ES-I3 (cell line): ENCODE measurements around the gene HOXB4.
A peak's percentile ranks its signal among the peaks of the same experiment; 100 is the strongest.

Experiments used
- H3K36me3 ChIP-seq: 2 replicates; pipeline ENCODE4 v1.6.1; 2013; ENCODE audit warnings: mild to moderate bottlenecking, low read length, control low read depth, moderate library complexity; ENCODE audit not compliant: insufficient read depth
- H3K4me1 ChIP-seq: 2 replicates; pipeline ENCODE4 v1.6.1; 2013; ENCODE audit warnings: mild to moderate bottlenecking, control low read depth, low read length; ENCODE audit not compliant: insufficient read depth
- H3K9ac ChIP-seq: 2 replicates; pipeline ENCODE4 v1.6.1; 2013; ENCODE audit warnings: low read depth, mild to moderate bottlenecking, low read length, moderate library complexity
- H3K9me3 ChIP-seq: 2 replicates; pipeline ENCODE4 v1.6.1; 2013; ENCODE audit warnings: mild to moderate bottlenecking, low read length, moderate library complexity; ENCODE audit not compliant: control insufficient read depth, insufficient read depth

Gene HOXB4

GRCh38 chr17:48569674-48570324, 8.4 kb downstream of the HOXB4 start:
- H3K9me3 ChIP-seq = no peaks in the 10 kb centered on the region; the same call in none of the 2 replicates
- H3K4me1 ChIP-seq = peaks cover 28% of the 10 kb centered on the region
- H3K9ac ChIP-seq = no peak overlapping the region
- no peaks in the 10 kb centered on the region for H3K36me3 ChIP-seq

- Histone ChIP-seq H3K36me3 (no peaks in the 10 kb centered on the region), H3K9me3 (no peaks in the 10 kb centered on the region; the same call in none of the 2 replicates), H3K9ac (no peak overlapping the region), H3K4me1 (peaks cover 25% of the 10 kb centered on the region)
Measured at GRCh38 chr17:48569240-48569582, 8.9 kb downstream of the HOXB4 start.

- H3K9me3 ChIP-seq = no peaks in the 10 kb centered on the region; the same call in none of the 2 replicates
- H3K4me1 ChIP-seq = peaks cover 21% of the 10 kb centered on the region
- H3K9ac ChIP-seq = no peak overlapping the region; the same call in 1 of the 2 replicates
- no peaks in the 10 kb centered on the region for H3K36me3 ChIP-seq
Measured at GRCh38 chr17:48568499-48569239, 9.5 kb downstream of the HOXB4 start.

- Histone ChIP-seq H3K4me1 (peaks cover 21% of the 10 kb centered on the region), H3K36me3 (no peaks in the 10 kb centered on the region), H3K9ac (no peak overlapping the region), H3K9me3 (no peaks in the 10 kb centered on the region; the same call in none of the 2 replicates)
Measured at GRCh38 chr17:48567646-48568354, 10.3 kb downstream of the HOXB4 start.

- Histone ChIP-seq H3K4me1 (peaks cover 21% of the 10 kb centered on the region), H3K9ac (no peak overlapping the region), H3K9me3 (no peaks in the 10 kb centered on the region; the same call in none of the 2 replicates), H3K36me3 (no peaks in the 10 kb centered on the region)
Measured at GRCh38 chr17:48567209-48567608, 10.9 kb downstream of the HOXB4 start.

- Histone ChIP-seq H3K9ac (no peak overlapping the region), H3K4me1 (peaks cover 21% of the 10 kb centered on the region), H3K36me3 (no peaks in the 10 kb centered on the region), H3K9me3 (no peaks in the 10 kb centered on the region; the same call in none of the 2 replicates)
Measured at GRCh38 chr17:48566717-48567116, 11.4 kb downstream of the HOXB4 start.

- peaks cover 21% of the 10 kb centered on the region for H3K4me1 ChIP-seq
- no peaks in the 10 kb centered on the region; the same call in none of the 2 replicates for H3K9me3 ChIP-seq
- no peaks in the 10 kb centered on the region for H3K36me3 ChIP-seq
- H3K9ac ChIP-seq = no peak overlapping the region
Measured at GRCh38 chr17:48565925-48566710, 12.0 kb downstream of the HOXB4 start.

GRCh38 chr17:48565022-48565554, 13.1 kb downstream of the HOXB4 start:
- Histone ChIP-seq H3K36me3 (no peaks in the 10 kb centered on the region), H3K4me1 (peaks cover 11% of the 10 kb centered on the region)

GRCh38 chr17:48564188-48565021, 13.7 kb downstream of the HOXB4 start:
- Histone ChIP-seq H3K9ac (peak overlapping the region; percentile 11; the same call in 1 of the 2 replicates), H3K4me1 (peaks cover 13% of the 10 kb centered on the region), H3K36me3 (no peaks in the 10 kb centered on the region), H3K9me3 (no peaks in the 10 kb centered on the region; the same call in none of the 2 replicates)

More at GRCh38 chr17:48565022-48565554, 13.1 kb downstream of the HOXB4 start:
- H3K9me3 ChIP-seq = no peaks in the 10 kb centered on the region; the same call in none of the 2 replicates
- H3K9ac ChIP-seq = peak overlapping the region; percentile 11; the same call in 1 of the 2 replicates

GRCh38 chr17:48563867-48564187, 14.3 kb downstream of the HOXB4 start:
- Histone ChIP-seq H3K9me3 (no peaks in the 10 kb centered on the region; the same call in none of the 2 replicates), H3K36me3 (no peaks in the 10 kb centered on the region), H3K4me1 (peaks cover 15% of the 10 kb centered on the region), H3K9ac (no peak overlapping the region)

- H3K9ac ChIP-seq = no peak overlapping the region
- H3K9me3 ChIP-seq = no peaks in the 10 kb centered on the region; the same call in none of the 2 replicates
- peaks cover 15% of the 10 kb centered on the region for H3K4me1 ChIP-seq
- H3K36me3 ChIP-seq = no peaks in the 10 kb centered on the region
Measured at GRCh38 chr17:48563385-48563838, 14.7 kb downstream of the HOXB4 start.

GRCh38 chr17:48562934-48563333, 15.2 kb downstream of the HOXB4 start:
- H3K36me3 ChIP-seq = no peaks in the 10 kb centered on the region
- H3K9me3 ChIP-seq = no peaks in the 10 kb centered on the region; the same call in none of the 2 replicates
- no peak overlapping the region for H3K9ac ChIP-seq
- H3K4me1 ChIP-seq = peaks cover 12% of the 10 kb centered on the region
